ENCODE measurements around the gene ING1.

DNA sequence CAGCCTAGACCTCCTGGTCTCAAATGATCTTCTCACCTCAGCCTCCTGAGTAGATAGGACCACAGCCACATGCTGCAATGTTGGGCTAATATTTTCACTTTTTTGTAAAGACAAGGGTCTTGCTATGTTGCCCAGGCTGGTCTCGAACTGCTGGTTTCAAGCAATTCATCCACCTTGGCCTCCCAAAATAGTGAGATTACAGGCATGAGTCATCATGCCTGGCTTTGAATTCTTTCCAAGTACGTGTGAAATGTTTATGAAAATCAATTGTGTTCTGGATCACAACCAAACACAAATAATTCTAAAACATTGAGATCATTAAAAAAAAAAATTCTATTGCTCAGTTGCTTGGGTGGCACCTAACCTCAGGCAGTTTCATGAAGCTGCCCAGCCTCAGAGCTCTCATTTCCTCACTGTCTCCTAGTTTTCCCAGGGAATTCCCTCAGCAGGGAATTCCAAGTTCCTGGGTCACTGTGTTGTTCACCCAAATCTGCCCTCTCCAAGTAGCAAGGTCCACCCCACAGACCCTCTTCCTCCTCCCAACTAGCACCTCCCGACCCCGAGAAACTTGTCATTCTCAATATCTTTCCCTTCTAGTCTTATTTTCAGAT is 44.8 kb downstream of the ING1 start:
- no peak for TF ChIP-seq CEBPB (IDR thresholded peaks at IDR 0.05; ENCODE audit: low read depth, low read length)
- TF ChIP-seq, protein P1, sequence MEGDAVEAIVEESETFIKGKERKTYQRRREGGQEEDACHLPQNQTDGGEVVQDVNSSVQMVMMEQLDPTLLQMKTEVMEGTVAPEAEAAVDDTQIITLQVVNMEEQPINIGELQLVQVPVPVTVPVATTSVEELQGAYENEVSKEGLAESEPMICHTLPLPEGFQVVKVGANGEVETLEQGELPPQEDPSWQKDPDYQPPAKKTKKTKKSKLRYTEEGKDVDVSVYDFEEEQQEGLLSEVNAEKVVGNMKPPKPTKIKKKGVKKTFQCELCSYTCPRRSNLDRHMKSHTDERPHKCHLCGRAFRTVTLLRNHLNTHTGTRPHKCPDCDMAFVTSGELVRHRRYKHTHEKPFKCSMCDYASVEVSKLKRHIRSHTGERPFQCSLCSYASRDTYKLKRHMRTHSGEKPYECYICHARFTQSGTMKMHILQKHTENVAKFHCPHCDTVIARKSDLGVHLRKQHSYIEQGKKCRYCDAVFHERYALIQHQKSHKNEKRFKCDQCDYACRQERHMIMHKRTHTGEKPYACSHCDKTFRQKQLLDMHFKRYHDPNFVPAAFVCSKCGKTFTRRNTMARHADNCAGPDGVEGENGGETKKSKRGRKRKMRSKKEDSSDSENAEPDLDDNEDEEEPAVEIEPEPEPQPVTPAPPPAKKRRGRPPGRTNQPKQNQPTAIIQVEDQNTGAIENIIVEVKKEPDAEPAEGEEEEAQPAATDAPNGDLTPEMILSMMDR (conservative IDR thresholded peaks at IDR 0.05; ENCODE audit: low read depth, low read length) = no peak
- TF ChIP-seq POLR2A (IDR thresholded peaks at IDR 0.05; ENCODE audit: low read depth, low read length) = no peak
- TF ChIP-seq MAZ (IDR thresholded peaks at IDR 0.05; ENCODE audit: borderline replicate concordance, low read depth, low read length) = no peak
- no peak for TF ChIP-seq BHLHE40 (IDR thresholded peaks at IDR 0.05; ENCODE audit: low read depth, low read length)
- TF ChIP-seq RFX5 (IDR thresholded peaks at IDR 0.05; ENCODE audit: low read depth, low read length) = no peak
- TF ChIP-seq, protein P2, sequence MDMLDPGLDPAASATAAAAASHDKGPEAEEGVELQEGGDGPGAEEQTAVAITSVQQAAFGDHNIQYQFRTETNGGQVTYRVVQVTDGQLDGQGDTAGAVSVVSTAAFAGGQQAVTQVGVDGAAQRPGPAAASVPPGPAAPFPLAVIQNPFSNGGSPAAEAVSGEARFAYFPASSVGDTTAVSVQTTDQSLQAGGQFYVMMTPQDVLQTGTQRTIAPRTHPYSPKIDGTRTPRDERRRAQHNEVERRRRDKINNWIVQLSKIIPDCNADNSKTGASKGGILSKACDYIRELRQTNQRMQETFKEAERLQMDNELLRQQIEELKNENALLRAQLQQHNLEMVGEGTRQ (IDR thresholded peaks at IDR 0.05; ENCODE audit: low read depth, low read length) = no peak
- TF ChIP-seq MAFK (IDR thresholded peaks at IDR 0.05; ENCODE audit: low read depth, low read length) = no peak
- TF ChIP-seq RAD21 (IDR thresholded peaks at IDR 0.05; ENCODE audit: low read length) = no peak
- no peak for TF ChIP-seq RCOR1 (IDR thresholded peaks at IDR 0.05; ENCODE audit: insufficient replicate concordance, low read length)
- TF ChIP-seq, protein P3, sequence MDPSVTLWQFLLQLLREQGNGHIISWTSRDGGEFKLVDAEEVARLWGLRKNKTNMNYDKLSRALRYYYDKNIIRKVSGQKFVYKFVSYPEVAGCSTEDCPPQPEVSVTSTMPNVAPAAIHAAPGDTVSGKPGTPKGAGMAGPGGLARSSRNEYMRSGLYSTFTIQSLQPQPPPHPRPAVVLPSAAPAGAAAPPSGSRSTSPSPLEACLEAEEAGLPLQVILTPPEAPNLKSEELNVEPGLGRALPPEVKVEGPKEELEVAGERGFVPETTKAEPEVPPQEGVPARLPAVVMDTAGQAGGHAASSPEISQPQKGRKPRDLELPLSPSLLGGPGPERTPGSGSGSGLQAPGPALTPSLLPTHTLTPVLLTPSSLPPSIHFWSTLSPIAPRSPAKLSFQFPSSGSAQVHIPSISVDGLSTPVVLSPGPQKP (IDR thresholded peaks at IDR 0.05; ENCODE audit: borderline replicate concordance, low read depth, low read length) = no peak
- peak; percentile 55 for TF ChIP-seq FOS (IDR thresholded peaks at IDR 0.05; ENCODE audit: low read depth, low read length)
- TF ChIP-seq CHD1 (IDR thresholded peaks at IDR 0.05; ENCODE audit: low read depth, low read length) = no peak
- no peak for TF ChIP-seq SMC3 (IDR thresholded peaks at IDR 0.05; ENCODE audit: low read depth, low read length)

Data from IMR-90 (cell line).